Stimulated activated CD8-positive, alpha-beta memory T cell treated with anti-CD3 and anti-CD28 coated beads, Interleukin-4, amount 100 ng/mL, for 4 hours (primary cell): ENCODE data around the gene WIZ.

Experiments used
- DNase-seq, 2 donors: peaks; one replicate each; pipeline ENCODE4 v3.0.0-alpha.2; 2020; ENCODE audit warnings: low read depth in 2 of 2, low spot score in 1 of 2

Gene WIZ

DNA sequence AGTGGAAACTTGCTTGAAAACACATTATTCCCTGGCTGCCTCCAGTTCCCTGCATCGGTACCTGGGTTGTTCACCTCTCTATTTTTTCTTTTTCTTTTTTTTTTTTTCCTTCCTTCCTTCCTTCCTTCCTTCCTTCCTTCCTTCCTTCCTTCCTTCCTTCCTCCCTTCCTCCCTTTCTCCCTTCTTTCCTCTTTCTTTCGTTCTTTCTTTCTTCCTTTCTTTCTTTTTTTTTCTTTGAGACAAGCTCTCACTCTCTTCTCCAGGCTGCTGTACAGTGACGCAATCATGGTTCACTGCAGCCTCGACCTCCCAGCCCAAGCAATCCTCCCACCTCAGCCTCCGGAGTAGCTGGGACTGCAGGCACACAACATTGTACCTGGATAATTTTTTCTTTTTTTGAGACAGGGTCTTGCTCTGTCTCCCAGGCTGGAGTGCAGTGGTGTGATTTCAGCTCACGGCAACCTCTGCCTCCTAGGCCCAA is 18.0 kb upstream of the WIZ start:
- DNase-seq = no peak

DNA sequence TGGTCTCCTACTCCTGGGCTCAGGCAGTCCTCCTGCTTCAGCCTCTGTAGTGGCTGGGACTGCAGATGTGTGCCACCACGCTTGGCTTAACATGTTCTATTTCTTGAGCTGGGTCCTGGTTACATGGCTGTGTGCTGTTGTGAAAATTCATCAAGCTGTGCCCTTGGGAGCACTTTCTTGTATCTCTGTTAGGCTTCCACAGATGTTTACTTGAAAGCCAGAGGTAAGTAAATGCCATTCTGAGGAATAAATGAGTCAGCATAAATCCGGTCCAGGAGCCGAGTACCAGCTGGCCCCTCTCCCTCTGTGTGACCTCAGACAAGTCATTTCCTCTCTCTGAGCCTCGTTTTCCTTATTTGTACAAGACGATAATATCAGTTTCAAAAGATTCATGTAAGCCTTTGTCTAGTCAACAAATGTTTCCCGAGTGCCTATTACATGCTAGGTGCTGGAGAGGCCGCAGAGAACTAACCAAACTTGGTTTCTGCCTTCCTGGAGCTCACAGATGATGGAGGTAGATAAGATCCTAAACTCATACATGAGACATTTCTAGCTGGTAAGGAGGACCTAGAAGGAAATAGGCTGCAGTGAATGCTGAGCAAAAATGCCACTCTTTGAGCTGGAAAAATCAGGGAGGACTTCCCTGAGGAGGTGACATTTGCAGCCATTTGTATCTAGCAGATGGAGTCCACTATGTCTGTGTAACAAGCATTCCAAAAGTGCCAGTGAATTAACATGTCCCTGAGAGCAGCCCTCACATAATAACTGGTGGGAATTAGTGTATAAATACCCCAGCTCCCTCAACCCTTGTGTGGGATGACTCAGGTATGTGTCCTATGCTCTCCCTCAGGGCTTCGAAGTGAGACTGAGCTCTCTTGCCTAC is 17.3 kb upstream of the WIZ start:
- peak in 1 of 2 donors; percentile 47 for DNase-seq

DNA sequence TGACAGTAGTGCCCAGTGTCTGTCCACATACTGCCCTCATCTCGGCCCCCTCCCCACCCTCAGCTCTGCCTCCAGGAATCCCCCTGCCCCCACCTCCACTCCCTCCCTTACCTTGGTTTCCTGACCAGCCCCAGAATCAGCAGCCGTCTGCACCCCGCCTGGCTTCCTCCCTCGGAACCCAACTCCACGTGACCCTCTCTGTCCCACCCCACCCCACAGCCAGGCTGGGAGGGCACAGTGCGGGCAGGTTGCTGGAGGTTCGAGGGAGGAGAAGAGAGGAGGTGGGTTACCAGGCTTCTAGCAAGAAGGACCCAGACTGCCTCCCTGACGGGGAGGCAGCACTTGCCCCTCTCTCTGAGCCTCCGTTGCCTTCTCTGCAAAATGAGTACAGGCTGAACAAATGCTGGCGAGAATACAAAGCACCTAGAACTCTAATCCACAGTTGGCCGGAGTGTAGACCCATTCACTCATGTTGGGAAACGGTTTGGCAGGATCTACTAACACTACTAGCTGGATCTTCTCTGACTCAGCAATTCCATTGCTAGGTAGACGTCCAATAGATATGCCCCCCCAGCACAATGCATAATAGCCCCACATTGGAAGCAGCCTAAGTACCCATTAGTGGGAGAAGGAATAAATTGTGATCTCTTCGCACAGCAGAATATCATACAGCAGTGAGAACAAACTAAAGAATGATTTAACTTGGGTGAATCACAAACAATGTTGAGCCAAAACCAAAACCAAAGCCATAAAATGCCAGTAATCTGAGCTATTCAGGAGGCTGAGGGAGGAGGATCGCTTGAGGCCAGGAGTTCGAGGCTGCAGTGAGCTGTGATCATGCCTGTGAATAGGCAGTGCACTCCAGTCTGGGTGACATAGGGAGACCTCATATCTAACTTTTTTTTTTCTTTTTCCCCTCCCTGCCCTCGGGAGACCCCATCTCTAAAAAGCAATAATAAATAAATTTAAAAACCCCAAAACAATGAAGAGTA is 14.9 kb upstream of the WIZ start, which contains the start of gene RASAL3:
TSS of gene RASAL3 (minus strand) at position 151 of the 992 bp plus-strand sequence. CDS start 186 bp downstream, outside the sequence.
- peak; percentile 37 to 53 for DNase-seq

DNA sequence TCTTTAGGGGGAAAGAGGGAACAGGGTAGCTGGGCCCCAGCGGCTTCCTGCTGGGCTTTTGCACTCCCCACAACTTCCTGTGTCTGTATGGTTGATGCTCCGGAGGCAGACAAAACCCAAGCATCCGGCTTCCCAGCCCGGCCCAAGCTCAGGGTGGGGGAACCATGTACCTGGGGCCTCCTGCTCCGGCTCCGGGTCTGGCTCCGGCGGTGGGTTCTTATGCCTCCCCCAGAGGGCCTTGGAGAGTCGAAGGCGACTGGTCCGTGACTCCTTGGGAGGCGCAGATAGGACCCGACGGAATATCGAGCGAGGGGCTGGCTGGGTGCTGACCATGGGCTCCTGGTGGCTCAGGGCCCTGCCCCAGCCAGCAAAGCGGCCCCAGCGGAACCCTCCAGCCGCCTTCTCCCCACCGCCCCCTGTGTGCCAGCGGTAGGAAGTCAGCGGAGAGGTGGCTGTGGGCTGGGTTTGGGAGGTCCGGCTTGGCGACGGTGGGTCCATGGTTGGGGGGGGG is 14.2 kb upstream of the WIZ start:
- DNase-seq = peak; percentile 43 to 57

DNA sequence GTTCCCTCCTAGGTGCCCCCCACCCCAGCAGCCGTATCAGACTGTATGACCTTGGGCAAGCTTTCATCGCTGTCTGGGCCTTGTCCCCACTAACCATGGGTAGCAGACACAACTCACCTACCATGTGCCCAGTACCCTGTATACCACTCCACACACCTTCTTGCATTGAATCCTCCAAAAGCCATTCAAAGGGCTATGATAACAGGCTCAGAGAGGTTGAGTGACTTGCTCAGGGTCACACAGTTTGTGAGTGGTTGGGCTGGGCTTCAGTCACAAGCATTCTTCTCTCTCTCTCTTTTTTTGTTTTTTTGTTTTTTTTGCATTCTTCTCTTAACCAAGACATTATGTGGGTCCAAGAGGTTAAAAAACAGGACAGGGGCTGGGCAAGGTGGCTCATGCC is 11.9 kb upstream of the WIZ start:
- DNase-seq = no peak

DNA sequence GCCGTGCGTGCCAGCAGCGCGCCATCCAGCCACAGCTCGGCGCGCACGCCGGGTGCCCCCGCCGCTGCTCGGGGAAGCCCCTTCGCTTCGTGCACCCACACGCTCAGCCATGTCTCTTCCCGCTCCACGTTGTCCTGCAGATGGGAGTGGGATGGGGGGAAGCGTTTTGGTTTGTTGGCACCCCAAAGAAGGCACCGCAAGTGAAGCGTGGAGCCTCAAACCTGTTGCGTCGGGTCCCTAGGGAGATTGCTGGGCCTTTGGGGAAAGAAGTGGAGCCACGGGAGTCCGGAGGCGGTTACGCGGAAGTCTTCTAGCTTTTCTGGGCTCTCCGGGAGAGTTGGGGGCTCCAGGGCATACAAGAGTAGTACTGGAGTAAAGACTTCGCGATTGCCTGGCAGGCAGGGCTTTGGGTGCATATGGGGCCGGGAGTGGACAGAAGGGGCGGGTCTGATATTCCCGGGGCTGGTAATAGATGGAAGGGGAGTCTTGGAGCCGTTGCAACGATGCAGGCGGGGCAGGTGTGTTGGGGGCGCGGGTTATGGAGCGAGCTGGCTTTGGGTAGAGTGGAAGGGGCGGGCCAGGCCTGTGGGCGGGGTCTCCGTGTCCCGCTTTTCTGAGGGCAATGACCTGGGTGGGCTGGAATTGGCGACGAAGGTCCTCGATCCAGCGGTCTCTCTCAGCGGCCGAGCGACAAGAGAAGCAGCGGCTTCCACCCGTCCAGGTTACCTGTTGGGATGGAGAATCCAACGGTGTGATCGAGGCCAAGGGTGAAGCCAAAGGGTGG is 8.1 kb upstream of the WIZ start:
- no peak for DNase-seq

DNA sequence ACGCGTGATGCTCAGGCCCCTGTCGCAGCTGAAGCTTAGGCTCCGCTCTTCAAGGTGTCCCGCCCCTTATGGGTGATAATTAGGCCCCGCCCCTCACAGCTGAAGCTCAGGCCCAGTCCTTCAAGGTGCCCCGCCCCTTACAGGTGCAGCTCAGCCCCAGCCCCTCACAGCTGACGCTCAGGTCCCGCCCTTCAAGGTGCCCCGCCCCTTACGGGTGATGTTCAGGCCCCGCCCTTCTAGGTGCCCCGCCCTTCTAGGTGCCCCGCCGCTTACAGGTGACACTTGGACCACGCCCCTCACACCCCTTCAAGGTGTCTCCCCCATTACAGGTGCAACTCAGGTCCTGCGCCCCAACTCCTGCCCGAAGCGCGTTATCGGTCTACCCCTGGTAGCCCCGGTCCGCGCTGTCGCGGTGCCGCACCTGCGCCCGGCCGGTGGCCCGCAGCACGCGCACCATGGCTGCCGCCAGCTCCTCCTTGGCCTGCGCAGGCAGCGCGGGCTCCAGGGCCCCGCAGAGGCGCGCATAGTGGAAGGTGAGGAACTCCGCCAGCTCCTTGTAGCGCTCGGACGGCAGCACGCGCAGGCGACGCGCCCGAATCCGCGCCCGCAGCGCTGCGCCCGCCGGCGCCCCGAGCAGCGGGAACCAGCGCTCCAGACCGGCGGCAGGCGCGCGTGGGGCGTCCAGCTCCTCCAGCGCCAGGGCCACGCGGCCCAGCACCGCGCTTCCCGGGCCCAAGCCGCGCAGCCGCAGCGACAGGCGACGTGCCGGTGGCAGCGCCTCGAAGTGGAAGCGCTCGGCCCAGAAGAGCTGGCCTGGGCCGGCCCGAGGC is 7.3 kb upstream of the WIZ start:
- DNase-seq = no peak

DNA sequence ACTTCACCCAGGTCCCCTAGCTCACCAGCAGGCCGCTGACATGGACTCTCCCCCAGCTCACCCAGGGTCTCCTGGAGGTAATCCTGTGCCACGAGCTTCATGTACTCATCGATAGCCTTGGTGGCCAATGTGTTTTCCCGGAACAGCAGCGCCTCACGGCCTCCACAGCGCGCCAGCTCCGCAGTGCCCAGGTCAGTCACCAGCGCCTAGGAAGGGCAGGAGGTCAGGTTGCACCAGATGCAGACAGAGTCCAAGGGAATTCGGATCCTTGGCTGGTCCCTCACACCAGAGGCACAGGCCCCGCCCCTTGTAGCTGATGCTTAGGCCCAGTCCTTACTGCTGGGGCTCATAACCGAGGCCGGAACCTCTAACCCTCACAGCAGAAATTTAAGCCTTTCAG is 6.7 kb upstream of the WIZ start:
- DNase-seq = no peak

DNA sequence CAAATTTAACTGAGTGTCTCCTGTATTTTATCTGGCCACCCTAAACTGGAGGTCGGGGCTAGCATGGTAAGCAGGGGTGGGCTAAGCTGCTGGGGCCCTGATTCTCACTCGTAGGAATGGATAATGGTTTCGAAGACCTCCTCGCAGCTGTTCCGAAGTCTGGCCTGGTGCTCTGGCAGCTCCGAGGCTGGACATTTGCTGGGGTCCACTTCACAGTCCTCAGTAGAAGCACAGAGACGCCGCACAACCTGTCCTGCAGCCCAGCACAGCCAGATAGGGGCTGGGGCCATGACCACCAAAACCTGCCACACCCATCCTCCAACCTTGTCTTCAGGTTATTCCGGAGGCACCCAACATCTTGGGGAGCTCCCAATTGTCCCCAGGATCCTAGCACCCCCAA is 6.2 kb upstream of the WIZ start:
- no peak for DNase-seq

DNA sequence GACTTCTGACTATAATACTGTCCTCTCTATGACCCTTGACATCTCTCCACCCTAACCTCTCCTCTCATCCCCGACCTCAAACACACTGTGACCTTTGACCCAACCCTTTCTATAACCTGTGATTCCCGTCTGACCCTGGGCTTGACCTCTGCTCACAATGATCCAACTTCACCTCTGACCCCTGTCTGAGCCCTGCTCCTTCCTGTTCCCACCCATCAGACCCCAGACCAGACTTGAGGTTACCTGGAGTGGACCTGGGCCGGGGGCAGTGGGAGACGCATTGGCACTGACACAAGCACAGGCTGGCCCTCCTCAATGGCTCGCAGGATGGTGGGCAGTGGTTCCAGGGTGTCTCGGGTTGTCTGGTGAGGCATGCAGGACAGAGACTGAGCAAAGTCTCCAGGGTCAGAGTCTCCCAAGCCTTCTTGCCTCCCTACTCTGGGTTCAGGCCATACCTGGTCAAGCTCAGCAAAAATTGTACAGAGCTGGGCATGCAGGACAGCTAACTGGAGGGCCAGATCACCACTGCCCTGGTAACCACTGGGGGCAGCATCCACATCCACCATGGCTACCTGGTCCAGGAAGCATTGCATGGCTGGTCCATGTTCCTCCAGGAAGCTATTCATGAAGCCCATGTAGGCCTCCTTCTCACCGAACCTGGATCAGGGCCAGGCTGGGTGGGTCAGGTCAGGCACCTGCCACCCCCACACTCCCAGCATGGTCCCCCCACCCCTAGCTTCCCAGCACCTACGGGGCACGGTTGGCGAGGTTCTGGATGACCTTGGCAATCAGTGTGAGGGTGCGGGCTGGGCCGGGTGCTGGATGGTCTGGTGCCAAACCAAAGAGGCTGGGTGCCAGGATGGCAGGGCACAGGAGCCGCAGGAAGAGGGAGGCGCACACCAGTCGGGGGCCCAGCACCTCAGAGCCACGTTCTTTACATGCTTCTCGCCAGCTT is 4.4 kb upstream of the WIZ start:
- DNase-seq = no peak

DNA sequence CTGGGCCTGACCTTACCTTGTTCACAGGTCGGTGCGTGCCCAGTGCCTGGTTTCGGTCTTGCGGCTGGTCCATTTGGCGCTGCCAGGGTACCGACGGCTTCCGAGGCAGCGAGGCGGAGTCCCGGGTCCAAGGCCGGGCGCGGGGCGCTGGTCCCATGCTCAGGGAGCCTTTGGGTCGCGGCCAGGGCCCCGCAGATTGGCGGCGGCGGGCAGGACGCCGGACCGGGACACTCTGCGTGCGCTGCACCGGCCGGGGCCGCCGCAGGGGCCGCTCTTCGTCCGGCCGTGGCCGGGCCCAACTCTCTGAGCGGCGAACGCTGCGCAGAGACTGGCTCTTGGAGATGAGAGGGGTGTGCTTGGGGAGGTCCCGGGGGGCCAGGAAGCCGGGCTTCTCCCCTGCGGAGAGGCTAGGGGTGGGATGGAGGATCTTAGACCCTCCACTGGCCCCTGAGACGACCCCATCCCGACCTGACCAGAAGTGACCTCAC is 3.4 kb upstream of the WIZ start:
- no peak for DNase-seq

DNA sequence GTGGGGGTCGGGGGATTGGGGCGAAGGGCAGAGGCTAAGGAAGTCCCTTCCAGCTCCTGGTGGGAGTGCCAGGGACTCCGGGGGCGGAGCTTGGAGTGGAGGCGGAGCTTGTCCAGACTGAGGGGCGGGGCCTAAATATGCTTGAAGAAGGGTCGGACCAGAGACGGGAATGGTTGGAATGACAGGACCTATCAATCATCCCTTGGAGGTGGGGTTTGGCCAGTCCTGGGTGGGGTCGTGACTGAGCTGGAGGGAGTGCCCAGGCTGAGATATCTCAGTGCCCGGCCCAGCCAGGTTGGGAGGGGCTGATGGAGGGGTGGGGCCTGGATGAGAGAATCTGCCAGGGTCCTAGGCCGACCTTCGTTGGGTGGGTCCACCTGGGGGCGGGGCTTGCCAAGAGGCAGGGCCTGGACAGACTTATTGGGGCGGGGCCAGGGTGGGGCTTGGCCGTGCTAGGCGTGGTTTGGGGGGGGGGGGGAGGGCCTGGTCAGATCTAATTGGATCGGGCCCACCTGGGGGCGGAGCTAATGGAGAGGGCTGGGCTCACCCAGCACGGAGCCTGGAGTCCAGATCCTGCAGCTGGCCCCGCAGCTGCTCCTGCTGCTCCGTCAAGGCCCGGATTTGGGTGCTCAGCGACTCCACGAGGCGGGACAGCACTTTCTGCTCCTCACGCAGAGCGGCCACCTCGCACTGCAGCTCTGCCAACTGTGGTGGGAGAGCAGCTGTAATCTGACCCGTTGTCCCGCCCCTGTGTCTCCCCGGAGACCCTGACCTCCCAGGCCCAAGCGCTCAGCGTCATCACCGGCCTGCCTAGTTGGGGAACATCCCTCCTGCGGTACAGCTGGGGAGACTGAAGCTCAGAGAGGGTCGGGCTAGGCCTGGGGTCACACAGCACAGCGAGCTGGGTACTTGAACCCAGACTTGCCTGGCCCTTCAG is 2.6 kb upstream of the WIZ start:
- no peak for DNase-seq

DNA sequence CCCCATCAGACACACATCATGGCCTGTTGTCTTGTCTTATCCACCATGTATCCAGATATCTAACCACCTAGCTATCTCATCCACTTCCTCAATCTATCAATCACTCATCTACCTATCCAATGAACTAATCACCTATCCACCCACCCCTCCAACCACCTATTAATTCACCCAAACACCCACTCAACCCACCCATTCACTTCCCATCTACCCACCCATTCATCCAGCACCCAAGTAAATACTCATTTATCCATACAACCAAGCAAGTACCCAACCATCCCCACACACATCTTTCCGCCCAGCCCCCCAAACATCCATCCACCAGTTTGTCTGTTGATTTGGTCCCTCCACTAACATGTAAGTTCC is 753 bp upstream of the WIZ start:
- DNase-seq = no peak

DNA sequence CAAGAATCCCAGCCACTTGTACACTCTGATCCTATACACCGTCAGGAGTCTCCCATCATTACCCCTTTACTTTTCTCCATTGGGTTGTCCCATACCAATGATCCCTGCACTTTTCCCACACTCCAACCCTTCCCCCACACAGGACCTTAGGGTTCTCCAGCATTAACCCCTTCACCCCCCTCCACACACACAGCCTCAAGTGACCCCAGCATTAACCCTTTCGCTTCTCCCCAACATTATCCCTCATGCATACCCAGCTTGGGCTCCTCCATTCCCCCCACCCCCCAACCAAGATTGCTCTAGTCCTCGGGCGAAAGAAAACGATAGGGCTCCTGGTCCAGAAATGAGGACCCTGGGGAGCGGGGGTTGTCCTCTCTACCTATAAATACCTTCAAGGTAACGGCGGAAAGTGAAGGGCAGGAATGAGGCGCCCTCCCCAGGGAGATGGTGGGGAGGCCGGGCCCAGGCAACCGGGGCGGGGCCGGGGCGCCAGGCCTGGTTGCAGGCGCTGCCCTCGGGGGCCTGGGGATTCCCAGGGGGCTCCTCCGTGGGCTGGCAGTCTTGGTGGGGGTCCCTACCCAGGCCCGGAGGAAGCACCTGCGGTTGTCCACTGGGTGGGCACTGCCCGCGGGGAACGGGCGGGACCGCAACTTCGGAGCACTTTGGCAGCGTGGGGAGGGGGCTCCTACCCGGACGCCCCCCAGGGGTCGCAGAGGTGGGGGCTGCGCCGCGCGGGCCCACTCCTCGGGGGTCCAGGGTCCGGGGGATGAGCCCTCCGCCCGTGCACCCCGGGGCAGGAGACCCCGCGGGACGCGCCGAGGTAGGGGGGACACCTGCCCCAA is 757 bp downstream of the WIZ start:
- DNase-seq = no peak

DNA sequence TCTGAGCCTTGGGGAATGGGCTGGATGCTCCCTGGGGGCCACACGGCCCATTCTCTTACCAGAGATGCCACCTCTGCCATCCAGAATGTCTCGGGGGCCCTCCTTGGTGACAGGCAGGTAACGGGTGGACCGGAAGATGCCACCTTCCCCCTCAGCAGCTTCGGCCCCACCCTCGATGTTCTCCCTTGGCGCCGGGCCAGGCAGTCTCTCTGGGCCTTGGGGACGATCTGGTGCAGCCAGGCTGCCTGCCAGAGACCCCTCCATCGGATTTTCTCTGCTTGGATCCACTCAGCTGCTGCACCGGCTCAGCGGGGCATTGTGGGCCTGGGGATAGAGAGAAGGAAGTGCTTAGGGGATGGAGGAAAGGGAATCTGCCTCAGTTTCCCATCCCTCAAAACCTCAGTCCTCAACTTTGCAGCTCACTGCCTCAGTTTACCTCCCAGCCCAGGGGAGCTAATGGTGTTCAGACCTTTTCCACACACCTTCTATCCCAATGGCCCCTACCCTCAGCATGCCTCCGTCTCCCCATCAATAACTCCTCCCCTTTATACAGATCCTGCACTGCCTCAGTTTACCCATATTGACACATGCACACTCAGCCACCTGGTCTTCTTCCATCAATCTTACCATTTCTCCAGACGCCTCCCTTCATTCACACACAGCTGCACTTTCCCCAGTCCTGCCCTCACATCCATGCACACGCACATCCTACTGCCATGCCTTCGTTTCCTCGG is 1.5 kb downstream of the WIZ start:
- no peak for DNase-seq

DNA sequence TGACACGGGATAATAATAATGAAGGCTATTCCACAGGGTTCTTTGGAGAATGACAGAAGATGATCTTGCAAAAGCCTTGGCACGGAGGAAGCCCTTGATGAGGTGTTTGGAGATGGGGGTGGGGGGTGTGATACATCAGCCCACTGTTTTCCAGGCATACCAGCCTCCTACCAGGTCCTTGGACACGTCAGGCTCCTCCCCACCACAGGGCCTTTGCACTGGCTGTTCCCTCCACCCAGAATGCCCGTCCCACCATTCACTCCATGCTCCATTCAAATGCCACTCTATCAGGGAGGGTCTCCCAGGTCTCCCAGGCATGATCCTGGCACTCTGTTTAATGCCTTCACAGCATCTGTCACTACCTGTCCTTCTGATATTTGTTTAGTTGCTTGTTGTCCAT is 2.7 kb downstream of the WIZ start:
- no peak for DNase-seq
